ENCODE results near the gene BAIAP2. TPM values are rescaled to one million over a fixed set of nuclear protein-coding genes. Genes with fewer than 3 reads are reported as not detected.

Gene BAIAP2
- total RNA-seq, 8 experiments from 2014 or later = 10.2 to 42.0 (median 28.6) TPM

- in situ Hi-C loops (cut with MboI; ENCODE audit: low pct_unique_long_range_greater_than_20kb in 2 of 9, low sequenced_read_pairs in 9 of 9, unreplicated experiment in 9 of 9) = loop anchor here in 4 of 9 experiments (10.0 to 25.0 kb wide), 3 partner anchors 91 to 559 kb away; no protein-coding TSS in a partner anchor
- H3K4me1 ChIP-seq (replicated peaks in 1 of 2) = peaks cover 6 to 7% of the 10 kb centered on the region in 2 donors
- no peak for ATAC-seq (replicated peaks in 6 of 8)
- H3K4me3 ChIP-seq = no peak overlapping the region
- WGBS, 10 experiments = 33 to 100% (median 86%) methylated on average over 1 to 17 of the region's 25 CpGs; no CpG with 5 or more reads in 6 of the 10 experiments
- no peak overlapping the region for H3K27ac ChIP-seq
Observed at GRCh38 chr17:80996422-80997305, 38.3 kb upstream of the BAIAP2 start.

GRCh38 chr17:80997424-80998117, 37.4 kb upstream of the BAIAP2 start:
- WGBS, 10 experiments = 60 to 100% methylated on average over 1 to 2 of the region's 32 CpGs; no CpG with 5 or more reads in 8 of the 10 experiments
- peaks cover 5 to 14% of the 10 kb centered on the region in 2 donors for H3K4me1 ChIP-seq (replicated peaks in 1 of 2)
- no peak for ATAC-seq (replicated peaks in 6 of 8)
- in situ Hi-C loops (cut with MboI; ENCODE audit: low pct_unique_long_range_greater_than_20kb in 2 of 9, low sequenced_read_pairs in 9 of 9, unreplicated experiment in 9 of 9) = loop anchor here in 4 of 9 experiments (10.0 to 25.0 kb wide), 3 partner anchors 90 to 560 kb away; no protein-coding TSS in a partner anchor
- no peak overlapping the region for H3K4me3 ChIP-seq
- no peak overlapping the region for H3K27ac ChIP-seq

GRCh38 chr17:80998118-80998747, 36.7 kb upstream of the BAIAP2 start:
- H3K27ac ChIP-seq = no peak overlapping the region
- H3K4me1 ChIP-seq (replicated peaks in 1 of 2) = peaks cover 0 to 13% of the 10 kb centered on the region in 2 donors
- no peak overlapping the region for H3K4me3 ChIP-seq
- no peak for ATAC-seq (replicated peaks in 6 of 8)
- in situ Hi-C loops (cut with MboI; ENCODE audit: low pct_unique_long_range_greater_than_20kb in 2 of 9, low sequenced_read_pairs in 9 of 9, unreplicated experiment in 9 of 9) = loop anchor here in 4 of 9 experiments (10.0 to 25.0 kb wide), 3 partner anchors 89 to 561 kb away; no protein-coding TSS in a partner anchor
- WGBS, 10 experiments = 83 to 100% (median 91%) methylated on average over 1 to 8 of the region's 19 CpGs; no CpG with 5 or more reads in 5 of the 10 experiments

DNA sequence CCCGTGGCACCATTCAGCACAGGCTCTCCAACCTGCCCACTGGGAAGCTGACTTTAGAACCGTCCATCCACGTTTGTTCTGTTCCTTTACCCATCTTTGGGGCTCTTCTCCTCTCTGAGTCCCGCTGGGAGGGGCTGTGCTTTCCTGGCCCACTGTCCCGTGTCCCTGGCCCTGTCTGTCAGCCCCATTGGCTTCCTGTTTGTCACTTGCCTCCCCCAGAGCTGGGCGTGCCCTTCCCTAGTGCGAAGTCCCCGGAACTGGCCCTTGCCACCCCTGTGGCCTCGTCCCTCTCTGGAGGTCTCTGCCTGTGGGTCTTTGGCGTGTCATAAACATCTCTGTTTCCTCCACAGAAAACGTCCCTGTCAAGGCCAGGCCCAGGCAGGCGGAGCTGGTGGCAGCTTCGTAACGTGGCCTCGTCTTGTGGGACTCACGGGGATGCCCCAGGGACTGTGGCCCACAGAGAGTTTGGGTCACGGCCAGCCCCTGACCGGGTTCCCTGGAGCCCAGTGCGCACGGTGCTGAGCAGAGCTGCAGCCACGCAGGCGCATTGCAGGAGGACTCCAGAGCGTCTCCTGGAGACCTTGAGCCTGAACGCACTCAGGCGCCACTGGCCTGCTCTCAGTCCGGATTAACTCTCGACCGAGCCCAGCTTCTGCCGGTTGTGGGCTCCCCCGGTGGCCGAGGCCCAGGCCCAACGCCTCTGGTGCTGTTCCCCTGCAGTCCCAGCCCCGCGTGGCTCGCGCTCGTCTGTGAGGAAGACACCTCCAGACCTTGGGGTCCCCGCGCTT, 36.0 kb upstream of the BAIAP2 start:
- Histone ChIP-seq H3K4me3 (no peak overlapping the region), H3K27ac (no peak overlapping the region), H3K4me1 (replicated peaks in 1 of 2) (peaks cover 5 to 19% of the 10 kb centered on the region in 2 donors)
- in situ Hi-C loops (cut with MboI; ENCODE audit: low pct_unique_long_range_greater_than_20kb in 2 of 9, low sequenced_read_pairs in 9 of 9, unreplicated experiment in 9 of 9) = loop anchor here in 4 of 9 experiments (10.0 to 25.0 kb wide), 3 partner anchors 88 to 562 kb away; no protein-coding TSS in a partner anchor
- 72 to 100% (median 92%) methylated on average over 1 to 11 of the region's 39 CpGs; no CpG with 5 or more reads in 3 of the 10 experiments for WGBS, 10 experiments
- ATAC-seq (replicated peaks in 6 of 8) = no peak

GRCh38 chr17:80999536-81000333, 35.2 kb upstream of the BAIAP2 start:
- no peak overlapping the region for H3K27ac ChIP-seq

GRCh38 chr17:81000334-81000630, 34.7 kb upstream of the BAIAP2 start:
- Histone ChIP-seq H3K4me1 (replicated peaks in 1 of 2) (peaks cover 5 to 25% of the 10 kb centered on the region in 2 donors), H3K27ac (no peak overlapping the region), H3K4me3 (no peak overlapping the region)
- in situ Hi-C loops (cut with MboI; ENCODE audit: low pct_unique_long_range_greater_than_20kb in 2 of 9, low sequenced_read_pairs in 9 of 9, unreplicated experiment in 9 of 9) = loop anchor here in 2 of 9 experiments (25.0 kb wide), 2 partner anchors 112 to 237 kb away; partner anchors contain the start of genes NDUFAF8 (in 1 of the 2) and TEPSIN (in 1 of the 2)
- no CpG with 5 or more reads among the region's 8 CpGs for WGBS, 10 experiments
- ATAC-seq (replicated peaks in 6 of 8) = no peak

More at GRCh38 chr17:80999536-81000333, 35.2 kb upstream of the BAIAP2 start:
- 85 to 93% methylated on average over 5 to 6 of the region's 40 CpGs; no CpG with 5 or more reads in 8 of the 10 experiments for WGBS, 10 experiments
- ATAC-seq (replicated peaks in 6 of 8) = no peak
- in situ Hi-C loops (cut with MboI; ENCODE audit: low pct_unique_long_range_greater_than_20kb in 2 of 9, low sequenced_read_pairs in 9 of 9, unreplicated experiment in 9 of 9) = loop anchor here in 5 of 9 experiments (10.0 to 25.0 kb wide), 5 partner anchors 88 to 562 kb away; partner anchors contain the start of genes NDUFAF8 (in 1 of the 5) and TEPSIN (in 1 of the 5)
- no peak overlapping the region for H3K4me3 ChIP-seq
- H3K4me1 ChIP-seq (replicated peaks in 1 of 2) = peaks cover 5 to 24% of the 10 kb centered on the region in 2 donors

DNA sequence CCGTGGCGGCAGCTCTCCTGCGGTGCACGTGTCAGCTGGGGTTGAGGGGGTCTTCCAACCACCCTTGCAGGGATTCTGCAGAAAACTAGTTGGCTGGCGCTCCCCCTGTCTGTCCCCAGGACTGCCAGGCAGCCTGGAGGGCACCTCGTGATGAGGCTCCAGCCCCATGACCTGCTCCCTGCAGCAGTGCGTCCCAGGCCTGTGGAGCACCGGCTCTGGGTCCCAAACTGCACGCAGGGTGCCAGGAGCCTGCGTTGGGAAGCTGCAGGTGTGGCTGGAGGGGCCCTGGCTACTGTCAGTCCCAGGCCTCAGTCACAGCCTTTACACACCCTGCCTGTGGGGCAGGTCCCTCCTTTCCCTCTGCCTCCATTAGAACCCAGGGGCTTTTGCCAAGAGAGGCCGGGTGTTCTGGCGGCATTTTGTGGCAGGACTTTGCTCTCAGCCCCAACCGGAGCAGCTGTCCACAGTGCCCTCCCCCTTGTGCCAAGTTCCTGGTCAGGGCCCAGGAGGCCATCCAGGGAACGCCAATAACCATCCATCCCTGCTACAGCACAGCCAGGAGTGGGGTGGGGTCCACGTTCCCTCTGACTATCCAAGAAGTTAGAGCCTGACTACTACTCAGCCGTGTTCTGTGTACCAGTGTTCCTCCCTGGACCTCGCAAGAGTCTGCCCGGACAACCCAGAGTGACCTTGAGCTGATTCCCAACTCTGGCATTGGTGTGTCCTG, 34.2 kb upstream of the BAIAP2 start:
- Histone ChIP-seq H3K27ac (no peak overlapping the region), H3K4me3 (no peak overlapping the region), H3K4me1 (replicated peaks in 1 of 2) (peaks cover 5 to 25% of the 10 kb centered on the region in 2 donors)
- in situ Hi-C loops (cut with MboI; ENCODE audit: low pct_unique_long_range_greater_than_20kb in 2 of 9, low sequenced_read_pairs in 9 of 9, unreplicated experiment in 9 of 9) = loop anchor here in 2 of 9 experiments (25.0 kb wide), 2 partner anchors 112 to 237 kb away; partner anchors contain the start of genes NDUFAF8 (in 1 of the 2) and TEPSIN (in 1 of the 2)
- peak in 1 of 8 experiments; percentile 7 for ATAC-seq (replicated peaks in 6 of 8)
- 70 to 100% (median 80%) methylated on average over 2 to 4 of the region's 18 CpGs; no CpG with 5 or more reads in 5 of the 10 experiments for WGBS, 10 experiments

- Histone ChIP-seq H3K27ac (no peak overlapping the region), H3K4me1 (replicated peaks in 1 of 2) (peaks cover 5 to 25% of the 10 kb centered on the region in 2 donors), H3K4me3 (no peak overlapping the region)
- in situ Hi-C loops (cut with MboI; ENCODE audit: low pct_unique_long_range_greater_than_20kb in 2 of 9, low sequenced_read_pairs in 9 of 9, unreplicated experiment in 9 of 9) = loop anchor here in 2 of 9 experiments (25.0 kb wide), 2 partner anchors 110 to 235 kb away; partner anchors contain the start of genes NDUFAF8 (in 1 of the 2) and TEPSIN (in 1 of the 2)
- no peak for ATAC-seq (replicated peaks in 6 of 8)
- WGBS, 10 experiments = 79 to 100% (median 86%) methylated on average over 1 to 9 of the region's 10 CpGs; no CpG with 5 or more reads in 4 of the 10 experiments
Observed at GRCh38 chr17:81002013-81002384, 33.0 kb upstream of the BAIAP2 start.

DNA sequence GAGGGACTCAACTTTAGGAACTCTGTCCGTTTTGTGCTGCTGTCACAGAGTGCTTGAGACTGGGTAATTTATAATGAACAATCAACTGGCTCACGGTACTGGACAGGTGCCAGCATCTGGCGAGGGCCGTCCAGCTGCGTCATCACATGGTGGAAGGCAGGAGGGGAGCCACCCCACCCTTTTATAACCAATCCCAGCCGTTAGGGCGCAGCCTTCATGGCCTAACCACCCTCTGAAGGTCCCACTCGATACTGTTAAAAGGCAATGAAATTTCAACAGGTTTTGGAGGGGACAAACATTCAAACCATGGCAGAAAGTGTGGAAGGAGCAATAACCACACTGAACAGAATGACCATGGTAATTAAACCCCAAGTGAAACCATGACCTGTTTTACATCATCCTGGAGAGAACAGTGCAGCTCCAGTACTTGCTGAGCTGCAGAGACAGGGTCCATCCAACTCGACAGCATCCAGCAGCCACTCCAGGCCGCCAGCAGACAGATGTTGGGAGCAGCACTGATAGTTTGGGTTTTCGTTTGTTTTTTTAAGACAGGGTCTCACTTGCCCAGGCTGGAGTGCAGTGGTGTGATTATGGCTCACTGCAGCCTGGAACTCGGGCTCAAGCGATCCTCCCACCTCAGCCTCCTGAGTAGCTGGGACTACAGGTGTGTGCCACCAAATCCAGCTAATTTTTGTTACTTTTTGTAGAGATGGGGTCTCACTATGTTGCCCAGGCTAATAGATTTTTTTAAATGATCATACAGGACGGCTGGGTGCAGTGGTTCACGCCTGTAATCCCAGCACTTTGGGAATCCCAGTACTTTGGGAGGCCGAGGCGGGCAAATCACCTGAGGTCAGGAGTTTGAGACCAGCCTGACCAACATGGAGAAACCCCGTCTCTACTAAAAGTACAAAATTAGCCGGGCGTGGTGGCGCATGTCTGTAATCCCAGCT, 32.3 kb upstream of the BAIAP2 start:
- Histone ChIP-seq H3K4me1 (replicated peaks in 1 of 2) (peaks cover 5 to 25% of the 10 kb centered on the region in 2 donors), H3K27ac (peak overlapping the region in 1 of 2 donors; percentile 84), H3K4me3 (no peak overlapping the region)
- 0 to 100% (median 52%) methylated on average over 1 to 12 of the region's 21 CpGs for WGBS, 10 experiments
- in situ Hi-C loops (cut with MboI; ENCODE audit: low pct_unique_long_range_greater_than_20kb in 2 of 9, low sequenced_read_pairs in 9 of 9, unreplicated experiment in 9 of 9) = loop anchor here in 2 of 9 experiments (25.0 kb wide), 2 partner anchors 110 to 235 kb away; partner anchors contain the start of genes NDUFAF8 (in 1 of the 2) and TEPSIN (in 1 of the 2)
- peak in 4 of 8 experiments; percentile 32 to 67 (median 56) for ATAC-seq (replicated peaks in 6 of 8)

All from motor neuron (in vitro differentiated cells).